NB4 (cell line): ENCODE results near the gene INO80E.

Experiments
- DNase-seq: peaks from one replicate; pipeline ENCODE4 v3.0.0; 2010; ENCODE audit warnings: low read depth
- H3K4me3 ChIP-seq: one replicate; pipeline ENCODE4 v1.5.1; 2011; ENCODE audit warnings: mild to moderate bottlenecking, low read depth, low read length, moderate library complexity
- CTCF ChIP-seq: IDR thresholded peaks from one replicate; pipeline ENCODE4 v1.5.1; 2012; ENCODE audit warnings: low read depth, low read length
- MYC ChIP-seq: IDR thresholded peaks from 2 replicates; pipeline ENCODE4 v1.6.1; 2011; ENCODE audit warnings: low read depth, low read length
- POLR2A ChIP-seq: IDR thresholded peaks from 2 replicates; pipeline ENCODE4 v1.6.1; 2011; ENCODE audit warnings: mild to moderate bottlenecking; ENCODE audit not compliant: insufficient read length; ENCODE audit errors: extremely low read depth
- TF ChIP-seq, protein P1 (sequence below): IDR thresholded peaks from 2 replicates; pipeline ENCODE4 v1.6.1; 2011; ENCODE audit warnings: low read depth, low read length

Gene INO80E

DNA sequence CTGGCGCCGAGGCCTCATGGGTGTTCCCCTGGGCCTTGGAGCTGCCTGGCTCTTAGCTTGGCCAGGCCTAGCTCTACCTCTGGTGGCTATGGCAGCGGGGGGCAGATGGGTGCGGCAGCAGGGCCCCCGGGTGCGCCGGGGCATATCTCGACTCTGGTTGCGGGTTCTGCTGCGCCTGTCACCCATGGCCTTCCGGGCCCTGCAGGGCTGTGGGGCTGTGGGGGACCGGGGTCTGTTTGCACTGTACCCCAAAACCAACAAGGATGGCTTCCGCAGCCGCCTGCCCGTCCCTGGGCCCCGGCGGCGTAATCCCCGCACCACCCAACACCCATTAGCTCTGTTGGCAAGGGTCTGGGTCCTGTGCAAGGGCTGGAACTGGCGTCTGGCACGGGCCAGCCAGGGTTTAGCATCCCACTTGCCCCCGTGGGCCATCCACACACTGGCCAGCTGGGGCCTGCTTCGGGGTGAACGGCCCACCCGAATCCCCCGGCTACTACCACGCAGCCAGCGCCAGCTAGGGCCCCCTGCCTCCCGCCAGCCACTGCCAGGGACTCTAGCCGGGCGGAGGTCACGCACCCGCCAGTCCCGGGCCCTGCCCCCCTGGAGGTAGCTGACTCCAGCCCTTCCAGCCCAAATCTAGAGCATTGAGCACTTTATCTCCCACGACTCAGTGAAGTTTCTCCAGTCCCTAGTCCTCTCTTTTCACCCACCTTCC lies 8.5 kb upstream of the INO80E start:
- H3K4me3 ChIP-seq: no peak overlapping the region
- no peak for TF ChIP-seq CTCF
- no peak for TF ChIP-seq POLR2A
- TF ChIP-seq, protein P1, sequence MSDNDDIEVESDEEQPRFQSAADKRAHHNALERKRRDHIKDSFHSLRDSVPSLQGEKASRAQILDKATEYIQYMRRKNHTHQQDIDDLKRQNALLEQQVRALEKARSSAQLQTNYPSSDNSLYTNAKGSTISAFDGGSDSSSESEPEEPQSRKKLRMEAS: no peak
- TF ChIP-seq MYC: no peak
- no peak for DNase-seq

GRCh38 chr16:29988346-29989075 lies 7.5 kb upstream of the INO80E start:
- TF ChIP-seq, protein P1: no peak
- TF ChIP-seq CTCF: no peak
- TF ChIP-seq MYC: no peak
- TF ChIP-seq POLR2A: no peak
- DNase-seq: no peak
- H3K4me3 ChIP-seq: no peak overlapping the region

GRCh38 chr16:29989111-29989858 lies 6.8 kb upstream of the INO80E start:
- no peak for DNase-seq
- TF ChIP-seq, protein P1: no peak
- TF ChIP-seq MYC (no peak), POLR2A (no peak), CTCF (no peak)
- H3K4me3 ChIP-seq: no peak overlapping the region

DNA sequence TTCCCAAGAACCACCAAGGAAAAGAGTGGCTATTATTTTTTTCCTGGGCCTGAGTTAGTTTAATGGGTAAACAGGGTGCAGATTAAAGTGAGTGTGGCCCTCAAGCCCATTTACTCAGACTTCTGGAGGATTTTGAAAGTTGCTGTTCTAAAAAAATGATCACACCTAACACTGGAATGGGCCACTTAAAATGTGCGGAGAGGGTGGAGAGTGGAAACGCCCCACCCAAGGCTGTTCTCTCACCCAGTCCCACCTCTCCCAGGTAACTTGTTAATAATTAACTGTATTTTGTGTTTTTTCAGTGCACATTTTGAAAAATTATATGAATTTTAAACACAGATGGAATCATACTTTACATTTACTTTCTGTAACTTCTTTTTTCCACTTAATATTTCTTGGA lies 6.0 kb upstream of the INO80E start:
- TF ChIP-seq, protein P1: no peak
- TF ChIP-seq POLR2A: no peak
- no peak for TF ChIP-seq CTCF
- no peak for TF ChIP-seq MYC
- no peak overlapping the region for H3K4me3 ChIP-seq
- no peak for DNase-seq

DNA sequence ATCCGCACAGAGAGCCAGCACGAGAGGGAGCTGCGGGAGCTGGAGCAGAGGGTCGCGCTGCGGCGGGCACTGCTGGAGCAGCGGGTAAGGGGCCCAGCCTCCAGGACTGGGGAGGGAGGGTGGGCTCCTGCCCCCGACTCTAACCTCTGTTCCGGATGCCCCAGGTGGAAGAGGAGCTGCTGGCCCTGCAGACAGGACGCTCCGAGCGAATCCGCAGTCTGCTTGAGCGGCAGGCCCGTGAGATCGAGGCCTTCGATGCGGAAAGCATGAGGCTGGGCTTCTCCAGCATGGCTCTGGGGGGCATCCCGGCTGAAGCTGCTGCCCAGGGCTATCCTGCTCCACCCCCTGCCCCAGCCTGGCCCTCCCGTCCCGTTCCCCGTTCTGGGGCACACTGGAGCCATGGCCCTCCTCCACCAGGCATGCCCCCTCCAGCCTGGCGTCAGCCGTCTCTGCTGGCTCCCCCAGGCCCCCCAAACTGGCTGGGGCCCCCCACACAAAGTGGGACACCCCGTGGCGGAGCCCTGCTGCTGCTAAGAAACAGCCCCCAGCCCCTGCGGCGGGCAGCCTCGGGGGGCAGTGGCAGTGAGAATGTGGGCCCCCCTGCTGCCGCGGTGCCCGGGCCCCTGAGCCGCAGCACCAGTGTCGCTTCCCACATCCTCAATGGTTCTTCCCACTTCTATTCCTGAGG lies 5.0 kb upstream of the INO80E start:
- TF ChIP-seq POLR2A (no peak), CTCF (no peak), MYC (no peak)
- TF ChIP-seq, protein P1: no peak
- DNase-seq: no peak
- no peak overlapping the region for H3K4me3 ChIP-seq
